GM12874 (cell line): ENCODE data around the gene RSPO4.

Experiments used
- TF ChIP-seq, protein P1 (sequence below): IDR thresholded peaks from 2 replicates; pipeline ENCODE4 v1.5.1; 2011; ENCODE audit warnings: low read depth, mild to moderate bottlenecking, control low read depth, low read length, moderate library complexity; ENCODE audit not compliant: insufficient read depth

Gene RSPO4

GRCh38 chr20:1003920-1004697 is 2.0 kb upstream of the RSPO4 start:
- TF ChIP-seq, protein P1, sequence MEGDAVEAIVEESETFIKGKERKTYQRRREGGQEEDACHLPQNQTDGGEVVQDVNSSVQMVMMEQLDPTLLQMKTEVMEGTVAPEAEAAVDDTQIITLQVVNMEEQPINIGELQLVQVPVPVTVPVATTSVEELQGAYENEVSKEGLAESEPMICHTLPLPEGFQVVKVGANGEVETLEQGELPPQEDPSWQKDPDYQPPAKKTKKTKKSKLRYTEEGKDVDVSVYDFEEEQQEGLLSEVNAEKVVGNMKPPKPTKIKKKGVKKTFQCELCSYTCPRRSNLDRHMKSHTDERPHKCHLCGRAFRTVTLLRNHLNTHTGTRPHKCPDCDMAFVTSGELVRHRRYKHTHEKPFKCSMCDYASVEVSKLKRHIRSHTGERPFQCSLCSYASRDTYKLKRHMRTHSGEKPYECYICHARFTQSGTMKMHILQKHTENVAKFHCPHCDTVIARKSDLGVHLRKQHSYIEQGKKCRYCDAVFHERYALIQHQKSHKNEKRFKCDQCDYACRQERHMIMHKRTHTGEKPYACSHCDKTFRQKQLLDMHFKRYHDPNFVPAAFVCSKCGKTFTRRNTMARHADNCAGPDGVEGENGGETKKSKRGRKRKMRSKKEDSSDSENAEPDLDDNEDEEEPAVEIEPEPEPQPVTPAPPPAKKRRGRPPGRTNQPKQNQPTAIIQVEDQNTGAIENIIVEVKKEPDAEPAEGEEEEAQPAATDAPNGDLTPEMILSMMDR: no peak

- TF ChIP-seq, protein P1: no peak
Observed at GRCh38 chr20:1002682-1003561, 811 bp upstream of the RSPO4 start.

- TF ChIP-seq, protein P1: no peak
Observed at GRCh38 chr20:1001116-1001515, 995 bp downstream of the RSPO4 start.

DNA sequence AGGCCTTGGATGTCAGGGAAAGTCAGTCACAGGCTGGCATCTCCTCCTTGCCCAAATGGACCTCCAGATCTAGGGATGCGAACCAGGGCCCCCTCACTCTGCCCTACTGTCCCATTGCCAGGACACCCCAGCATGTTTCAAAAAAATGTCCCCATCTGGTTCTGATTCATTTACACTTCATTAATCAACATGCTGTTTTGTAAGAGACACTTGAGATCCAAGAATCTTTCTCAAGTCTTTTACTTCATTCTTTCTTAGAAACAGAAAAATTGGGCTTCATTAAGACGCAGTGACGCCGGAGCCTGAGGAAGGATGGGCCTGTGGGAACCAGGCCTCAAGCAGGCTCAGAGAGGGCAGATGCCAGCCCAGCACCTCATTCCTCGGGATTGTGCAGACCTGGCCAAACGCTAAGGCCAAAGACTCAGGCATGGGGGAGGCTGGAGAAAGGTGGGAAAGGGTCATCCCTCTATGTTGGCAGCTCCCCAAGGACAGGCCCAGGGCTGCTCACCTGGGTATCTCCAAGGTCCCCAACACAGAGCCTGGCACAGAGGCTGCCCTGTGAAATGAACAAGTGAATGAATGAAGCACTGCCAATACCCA is 3.8 kb downstream of the RSPO4 start:
- TF ChIP-seq, protein P1: no peak

DNA sequence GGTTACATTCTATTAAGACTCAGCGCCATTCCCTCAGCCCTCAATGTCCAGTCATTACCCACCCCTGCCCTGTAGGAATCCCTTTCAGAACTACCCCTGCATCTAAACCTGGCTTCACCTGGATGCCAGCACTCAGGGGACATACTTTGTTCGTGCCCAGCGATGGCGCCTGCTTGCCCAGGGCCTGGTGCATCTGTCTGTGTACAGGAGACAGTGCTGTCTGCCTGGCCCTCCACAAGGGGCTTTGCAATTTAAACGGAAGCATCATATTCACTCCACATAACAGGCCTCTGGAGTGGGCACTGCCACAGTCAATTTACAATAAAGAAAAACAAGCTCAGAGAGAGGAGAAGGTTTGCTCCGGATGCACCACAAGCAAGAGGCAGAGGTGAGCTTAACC is 4.6 kb downstream of the RSPO4 start:
- TF ChIP-seq, protein P1: no peak

- TF ChIP-seq, protein P1: no peak
Observed at GRCh38 chr20:997016-997415, 5.1 kb downstream of the RSPO4 start.

GRCh38 chr20:995170-995569 is 6.9 kb downstream of the RSPO4 start:
- TF ChIP-seq, protein P1: no peak
